ENCODE measurements around the gene PARP1.

GRCh38 chr1:226397011-226397926 lies 10.6 kb downstream of the PARP1 start:
- TF ChIP-seq, protein P1, sequence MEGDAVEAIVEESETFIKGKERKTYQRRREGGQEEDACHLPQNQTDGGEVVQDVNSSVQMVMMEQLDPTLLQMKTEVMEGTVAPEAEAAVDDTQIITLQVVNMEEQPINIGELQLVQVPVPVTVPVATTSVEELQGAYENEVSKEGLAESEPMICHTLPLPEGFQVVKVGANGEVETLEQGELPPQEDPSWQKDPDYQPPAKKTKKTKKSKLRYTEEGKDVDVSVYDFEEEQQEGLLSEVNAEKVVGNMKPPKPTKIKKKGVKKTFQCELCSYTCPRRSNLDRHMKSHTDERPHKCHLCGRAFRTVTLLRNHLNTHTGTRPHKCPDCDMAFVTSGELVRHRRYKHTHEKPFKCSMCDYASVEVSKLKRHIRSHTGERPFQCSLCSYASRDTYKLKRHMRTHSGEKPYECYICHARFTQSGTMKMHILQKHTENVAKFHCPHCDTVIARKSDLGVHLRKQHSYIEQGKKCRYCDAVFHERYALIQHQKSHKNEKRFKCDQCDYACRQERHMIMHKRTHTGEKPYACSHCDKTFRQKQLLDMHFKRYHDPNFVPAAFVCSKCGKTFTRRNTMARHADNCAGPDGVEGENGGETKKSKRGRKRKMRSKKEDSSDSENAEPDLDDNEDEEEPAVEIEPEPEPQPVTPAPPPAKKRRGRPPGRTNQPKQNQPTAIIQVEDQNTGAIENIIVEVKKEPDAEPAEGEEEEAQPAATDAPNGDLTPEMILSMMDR (IDR thresholded peaks at IDR 0.05) = no peak
- TF ChIP-seq EZH2 (IDR thresholded peaks at IDR 0.05; ENCODE audit: borderline replicate concordance, insufficient read depth, low read depth, low read length, poor library complexity, severe bottlenecking) = no peak
